Measurements from ENCODE around the gene CREG2.

DNA sequence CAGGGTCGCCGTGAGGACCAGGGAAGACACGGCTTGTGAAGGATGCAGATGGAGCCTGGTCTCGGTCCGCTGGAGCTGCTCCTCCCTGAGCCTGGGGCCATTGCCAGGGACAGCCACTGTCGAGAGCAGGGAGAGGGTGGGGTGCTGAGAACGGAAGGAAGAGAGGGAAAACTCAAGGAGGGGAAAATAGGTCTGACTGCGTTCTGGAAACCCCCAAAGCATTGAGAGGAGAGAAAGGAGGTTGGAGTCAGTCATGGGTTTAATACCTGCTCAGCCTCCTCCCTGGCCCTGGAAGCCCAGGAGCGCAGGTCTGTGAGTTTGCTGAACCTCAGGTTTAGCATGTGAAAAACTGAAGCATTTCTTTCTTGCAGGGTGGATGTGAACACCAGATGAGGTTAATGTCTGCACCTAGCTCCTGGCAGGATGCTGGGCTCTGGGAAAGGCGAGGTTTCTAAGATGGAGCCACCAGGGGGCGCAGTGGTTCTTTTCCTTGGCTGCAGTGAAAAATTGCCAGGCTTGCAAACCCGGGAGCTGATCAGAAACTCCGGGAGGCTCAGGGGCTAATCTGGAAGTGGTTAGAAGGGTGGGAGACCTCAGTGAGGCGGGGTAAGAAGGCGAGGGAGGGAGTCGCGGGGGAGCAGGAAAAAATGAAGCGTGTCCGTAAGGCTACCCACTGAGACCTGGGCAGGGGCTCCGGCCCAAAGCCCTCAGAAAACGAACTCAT is 45.2 kb downstream of the CREG2 start:
- TF ChIP-seq, protein P1, sequence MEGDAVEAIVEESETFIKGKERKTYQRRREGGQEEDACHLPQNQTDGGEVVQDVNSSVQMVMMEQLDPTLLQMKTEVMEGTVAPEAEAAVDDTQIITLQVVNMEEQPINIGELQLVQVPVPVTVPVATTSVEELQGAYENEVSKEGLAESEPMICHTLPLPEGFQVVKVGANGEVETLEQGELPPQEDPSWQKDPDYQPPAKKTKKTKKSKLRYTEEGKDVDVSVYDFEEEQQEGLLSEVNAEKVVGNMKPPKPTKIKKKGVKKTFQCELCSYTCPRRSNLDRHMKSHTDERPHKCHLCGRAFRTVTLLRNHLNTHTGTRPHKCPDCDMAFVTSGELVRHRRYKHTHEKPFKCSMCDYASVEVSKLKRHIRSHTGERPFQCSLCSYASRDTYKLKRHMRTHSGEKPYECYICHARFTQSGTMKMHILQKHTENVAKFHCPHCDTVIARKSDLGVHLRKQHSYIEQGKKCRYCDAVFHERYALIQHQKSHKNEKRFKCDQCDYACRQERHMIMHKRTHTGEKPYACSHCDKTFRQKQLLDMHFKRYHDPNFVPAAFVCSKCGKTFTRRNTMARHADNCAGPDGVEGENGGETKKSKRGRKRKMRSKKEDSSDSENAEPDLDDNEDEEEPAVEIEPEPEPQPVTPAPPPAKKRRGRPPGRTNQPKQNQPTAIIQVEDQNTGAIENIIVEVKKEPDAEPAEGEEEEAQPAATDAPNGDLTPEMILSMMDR (conservative IDR thresholded peaks at IDR 0.05) = peak; percentile 94
- no peak for TF ChIP-seq EZH2 (IDR thresholded peaks at IDR 0.05; ENCODE audit: low read depth)
